HG02840 (cell line): Measurements from ENCODE around the gene DAB2IP.

Experiments used
- ATAC-seq: cut with Tn5 transposase; IDR thresholded peaks from one replicate; pipeline ENCODE4 v1.9.1; 2021; ENCODE audit warnings: mild to moderate bottlenecking, moderate library complexity, moderate number of reproducible peaks; ENCODE audit not compliant: unreplicated experiment, low FRiP score

DAB2IP gene

GRCh38 chr9:121660876-121661275, 9.4 kb downstream of the DAB2IP start:
- ATAC-seq, result no peak

DNA sequence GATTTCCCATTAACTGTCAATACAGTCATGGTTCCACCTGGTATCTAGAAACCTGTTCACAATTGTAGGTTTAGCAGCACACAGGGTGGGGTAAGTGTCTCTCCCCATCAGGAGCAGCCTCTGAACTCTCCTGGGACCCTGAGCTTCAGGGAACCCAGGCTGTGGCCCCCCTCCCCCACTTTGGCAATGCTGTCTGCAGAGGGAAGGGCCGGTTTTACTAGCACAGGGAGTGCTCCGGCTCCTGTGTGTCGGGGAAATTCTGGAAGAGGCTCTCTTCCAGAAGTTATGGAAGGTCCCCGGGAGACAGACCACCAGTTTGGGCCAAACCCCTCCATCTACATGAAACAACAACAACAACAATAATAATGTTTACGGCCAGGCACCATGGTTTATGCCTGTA, 9.9 kb downstream of the DAB2IP start:
- ATAC-seq, result no peak

GRCh38 chr9:121662359-121662758, 10.9 kb downstream of the DAB2IP start:
- ATAC-seq, result no peak

DNA sequence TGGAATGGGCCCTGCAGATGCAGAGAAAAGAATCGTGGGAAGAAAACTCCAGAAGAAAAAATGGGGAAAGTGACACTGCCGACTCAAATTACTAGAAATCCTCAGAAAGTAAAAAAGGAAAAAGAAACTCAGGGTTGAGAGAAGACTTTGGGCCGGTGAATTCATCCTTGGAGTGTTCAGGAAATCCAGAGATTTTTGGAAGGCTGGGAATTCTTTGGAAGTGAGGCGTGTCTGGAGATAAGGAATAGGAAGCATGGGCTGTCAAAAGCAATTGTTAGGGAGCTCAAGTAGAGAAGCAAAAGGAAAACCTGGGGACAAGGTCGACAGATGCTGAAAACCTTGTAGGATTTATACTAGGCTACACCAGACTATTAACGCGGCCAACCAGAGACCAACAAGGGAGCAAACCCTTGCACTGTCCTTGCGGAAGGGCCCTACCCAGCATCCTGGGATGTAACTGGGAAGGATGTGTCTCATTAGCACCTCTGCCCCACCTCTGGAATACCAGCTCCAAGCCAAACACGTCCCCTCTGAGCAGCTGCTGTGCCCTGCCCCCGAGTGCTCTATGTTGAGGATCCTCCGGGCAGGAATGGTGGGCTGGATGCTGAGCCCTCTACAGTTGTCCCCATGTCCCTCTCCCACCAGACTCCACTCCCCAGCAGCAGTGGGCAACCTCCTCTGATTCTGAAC, 11.6 kb downstream of the DAB2IP start:
- no peak for ATAC-seq

- no peak for ATAC-seq
Observed at GRCh38 chr9:121663591-121663990, 12.2 kb downstream of the DAB2IP start.

- no peak for ATAC-seq
Observed at GRCh38 chr9:121666294-121666693, 14.9 kb downstream of the DAB2IP start.

GRCh38 chr9:121667214-121667613, 15.8 kb downstream of the DAB2IP start:
- ATAC-seq, result no peak

- ATAC-seq, result no peak
Observed at GRCh38 chr9:121667890-121668289, 16.5 kb downstream of the DAB2IP start.

DNA sequence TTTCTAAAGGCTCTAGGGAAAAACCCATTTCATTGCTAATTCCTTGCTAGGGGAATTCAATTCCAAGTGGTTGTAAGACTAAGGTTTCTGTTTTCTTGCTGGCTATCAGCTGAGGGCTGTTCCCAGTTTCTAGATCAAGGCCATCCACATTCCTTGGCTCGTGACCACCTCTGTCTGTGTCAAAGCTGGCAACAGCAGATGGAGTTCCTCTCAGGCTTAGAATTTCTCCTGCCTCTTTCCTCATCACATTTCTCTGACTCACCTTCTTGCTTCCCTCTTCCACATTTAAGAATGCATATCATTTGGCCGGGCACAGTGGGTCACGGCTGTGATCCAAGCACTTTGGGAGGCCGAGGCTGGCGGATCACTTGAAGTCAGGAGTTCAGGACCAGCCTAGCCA, 19.0 kb downstream of the DAB2IP start:
- ATAC-seq, result no peak

- no peak for ATAC-seq
Observed at GRCh38 chr9:121671612-121672155, 20.2 kb downstream of the DAB2IP start.

DNA sequence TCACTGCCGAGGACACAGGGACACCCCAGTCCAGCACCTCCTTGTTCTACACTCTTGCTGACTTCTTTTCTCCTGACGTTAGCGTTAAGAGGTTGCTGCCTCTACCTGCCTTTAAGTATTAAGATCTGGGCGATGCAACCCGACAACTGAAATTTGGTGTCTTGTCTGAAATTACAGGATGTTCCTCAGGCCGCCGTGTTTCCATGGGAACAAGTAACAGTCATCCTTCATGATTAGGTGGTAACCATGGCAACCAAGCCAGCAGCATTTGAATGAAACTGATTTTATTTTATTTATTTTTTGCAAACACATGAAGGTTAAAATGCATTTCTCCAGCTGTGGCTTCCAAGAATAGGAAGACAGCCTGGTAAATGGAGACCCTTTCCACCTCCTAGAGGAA, 20.8 kb downstream of the DAB2IP start:
- ATAC-seq, result no peak

GRCh38 chr9:121672986-121673385, 21.6 kb downstream of the DAB2IP start:
- ATAC-seq, result no peak

GRCh38 chr9:121673576-121673975, 22.1 kb downstream of the DAB2IP start:
- no peak for ATAC-seq

GRCh38 chr9:121674017-121674416, 22.6 kb downstream of the DAB2IP start:
- no peak for ATAC-seq

- no peak for ATAC-seq
Observed at GRCh38 chr9:121674952-121675351, 23.5 kb downstream of the DAB2IP start.

DNA sequence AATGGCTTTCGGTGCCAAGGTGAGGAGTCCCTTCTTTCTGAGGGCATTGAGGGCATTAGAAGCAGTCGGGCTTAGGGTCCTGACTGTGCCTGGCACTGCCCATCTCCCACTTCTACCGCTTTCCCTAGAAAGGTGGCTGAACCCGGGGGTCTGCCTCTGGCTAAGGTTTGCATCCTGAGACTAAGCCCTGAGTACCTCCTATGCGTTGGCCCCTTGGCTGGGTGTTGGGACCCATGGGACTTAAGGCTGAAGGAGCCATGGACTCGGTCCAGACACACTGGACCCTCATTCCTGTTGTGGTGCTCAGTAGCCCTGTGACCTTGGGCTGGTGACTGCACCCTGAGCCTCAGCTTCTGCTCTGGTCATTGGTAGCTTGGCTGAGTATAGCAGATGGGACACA, 23.9 kb downstream of the DAB2IP start:
- ATAC-seq, result no peak

DNA sequence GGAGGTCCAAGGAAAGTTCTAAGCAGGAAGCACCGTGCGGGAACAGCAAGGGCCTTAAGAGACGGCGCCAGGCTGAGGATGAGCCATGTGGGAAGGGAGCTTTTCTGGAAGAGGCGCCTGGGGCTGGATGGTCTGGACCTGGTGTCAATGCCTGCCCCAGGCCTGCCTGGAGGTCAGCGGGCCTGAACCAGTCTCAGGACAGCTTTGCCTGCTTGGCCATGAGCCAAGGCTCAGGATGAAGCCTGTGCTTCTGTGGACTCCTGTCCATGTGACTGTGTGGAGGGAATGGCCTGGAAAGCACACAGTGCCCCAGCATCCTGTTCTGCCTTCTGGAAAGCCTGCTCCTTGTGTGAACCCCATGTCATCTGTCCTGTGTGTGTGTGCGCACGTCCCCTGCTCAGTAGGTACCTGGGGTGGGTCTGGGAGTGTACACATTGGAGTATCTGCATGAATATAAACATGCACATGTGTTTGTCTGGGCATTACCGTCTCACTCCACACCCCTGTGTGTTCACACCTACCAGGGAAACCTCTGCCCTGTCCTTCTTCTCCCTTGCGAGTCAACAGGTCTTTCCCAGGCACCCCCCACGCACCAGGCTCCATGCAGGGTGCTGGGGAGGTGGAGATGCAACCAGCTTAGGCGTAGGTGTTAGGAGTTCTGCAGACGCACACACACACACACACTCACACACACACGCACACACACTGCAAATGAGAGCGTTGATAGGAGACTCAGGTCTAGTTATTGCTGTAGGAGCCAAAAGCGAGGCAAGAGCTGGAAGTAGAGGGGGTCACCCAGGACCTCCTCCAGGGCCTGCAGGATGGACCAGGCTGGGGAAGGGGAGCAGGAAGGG, 24.8 kb downstream of the DAB2IP start:
- no peak for ATAC-seq

DNA sequence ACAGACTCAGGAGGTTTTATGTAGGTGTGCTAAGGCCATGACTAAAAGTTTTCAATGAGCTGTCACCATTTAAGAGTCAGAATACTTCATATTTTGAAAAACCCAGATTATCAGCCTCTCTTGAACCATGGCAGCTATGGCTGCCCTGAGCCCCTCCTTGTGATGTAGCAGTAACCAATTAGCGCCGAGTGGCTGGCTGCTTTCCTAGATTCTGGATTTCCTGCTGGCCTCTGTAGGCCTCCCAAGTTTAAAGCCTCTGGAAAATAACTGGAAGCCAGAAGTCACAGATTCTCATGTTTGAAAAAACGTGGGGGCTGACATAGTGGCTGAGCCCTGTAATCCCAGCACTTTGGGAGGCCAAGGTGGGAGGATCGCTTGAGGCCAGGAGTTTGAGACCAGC, 25.5 kb downstream of the DAB2IP start:
- ATAC-seq, result no peak

DNA sequence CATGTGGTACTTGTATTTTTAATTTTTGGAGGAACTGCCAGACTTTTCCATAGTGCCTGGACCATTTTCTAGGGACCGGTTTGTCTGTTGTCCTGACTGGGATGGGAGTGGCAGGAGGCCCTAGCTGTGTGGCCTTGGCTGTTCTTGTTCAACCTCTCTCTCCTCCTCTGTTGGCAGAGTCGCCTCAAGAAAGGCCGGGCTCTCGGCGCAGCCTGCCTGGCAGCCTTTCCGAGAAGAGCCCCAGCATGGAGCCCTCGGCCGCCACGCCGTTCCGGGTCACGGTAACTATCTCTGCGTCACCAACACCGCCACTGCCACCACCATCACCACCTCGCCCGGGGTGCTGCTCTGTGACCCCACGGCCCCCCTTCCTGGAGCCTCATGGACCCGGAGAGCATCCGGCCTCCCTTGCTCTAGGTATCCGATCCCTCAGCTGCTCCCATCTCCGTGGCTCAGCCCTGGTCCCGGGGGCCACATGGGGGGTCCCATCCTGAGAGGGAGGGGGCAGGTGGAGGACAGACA, 27.1 kb downstream of the DAB2IP start:
- ATAC-seq, result no peak

- no peak for ATAC-seq
Observed at GRCh38 chr9:121679901-121680635, 28.6 kb downstream of the DAB2IP start.

- no peak for ATAC-seq
Observed at GRCh38 chr9:121681404-121681803, 30.0 kb downstream of the DAB2IP start.
